Activated CD4-positive, alpha-beta T cell treated with anti-CD3 and anti-CD28 coated beads for 36 hours (primary cell): ENCODE results near the gene KRT14. TPM values are rescaled to one million over a fixed set of nuclear protein-coding genes. Genes with fewer than 3 reads are reported as not detected.
"Not testable (repeated sequence)": the region's sequence is repeated elsewhere in the genome, so short reads cannot be mapped to it uniquely, and the experiment has no call there.

ENCODE experiments used
- ATAC-seq: fragments of 200-7000 bp; cut with Tn5 transposase; one replicate; pipeline ENCODE4 v1.10.0; 2021; ENCODE audit warnings: mild to moderate bottlenecking, moderate library complexity
- CTCF ChIA-PET: fragments of 350-600 bp; sonication (Branson Sonifier 250); formaldehyde crosslinking; loops from one replicate; lab custom pipeline; 2021; ENCODE audit warnings: antibody characterized with exemption; lab: Charles Lee
- POLR2A ChIA-PET: fragments of 350-600 bp; sonication (Branson Sonifier 250); formaldehyde crosslinking; loops from one replicate; lab custom pipeline; 2021; ENCODE audit warnings: antibody characterized with exemption, inconsistent platforms; lab: Charles Lee
- DNase-seq: peaks from one replicate; pipeline ENCODE4 v3.0.0-alpha.2; 2020
- H3K27ac Mint-ChIP-seq: one replicate; pipeline ENCODE4 v1.8.0; 2021; ENCODE audit warnings: mixed read lengths
- H3K27me3 Mint-ChIP-seq: one replicate; pipeline ENCODE4 v1.8.0; 2021; ENCODE audit warnings: mixed read lengths
- H3K36me3 Mint-ChIP-seq: one replicate; pipeline ENCODE4 v1.8.0; 2021; ENCODE audit warnings: low read depth, mixed read lengths
- H3K4me1 Mint-ChIP-seq: one replicate; pipeline ENCODE4 v1.8.0; 2021; ENCODE audit warnings: mixed read lengths
- H3K4me3 Mint-ChIP-seq: one replicate; pipeline ENCODE4 v1.8.0; 2021; ENCODE audit warnings: mild to moderate bottlenecking, moderate library complexity, mixed read lengths
- H3K9me3 Mint-ChIP-seq: one replicate; pipeline ENCODE4 v1.8.0; 2021; ENCODE audit warnings: low read depth, mixed read lengths
- intact Hi-C, 2 experiments: fragments of 100-400 bp; cut with DNase I in 1 of 2; cut with micrococcal nuclease in 1 of 2; formaldehyde crosslinking; loops; one replicate each; pipeline versions ENCODE4 v1.14.2 to v1.15.1; 2022 to 2024; cut with DNase I, micrococcal nuclease
- total RNA-seq, 2 experiments: library from RNA; stranded (reverse); gene quantifications; one replicate each; pipeline ENCODE4 v1.2.3, GENCODE V29; 2021

The KRT14 gene
- total RNA-seq, 2 experiments from 2014 or later = not detected

GRCh38 chr17:41621435-41621817, 34.7 kb upstream of the KRT14 start:
- H3K36me3 Mint-ChIP-seq, DNase-seq, H3K4me1 Mint-ChIP-seq, intact Hi-C loops, H3K9me3 Mint-ChIP-seq, H3K27me3 Mint-ChIP-seq, H3K27ac Mint-ChIP-seq, ATAC-seq, POLR2A ChIA-PET, H3K4me3 Mint-ChIP-seq: not testable (repeated sequence)
- CTCF ChIA-PET = interaction anchor here (1.1 kb wide), 1 partner anchor 42 kb away, joined by 3 read pairs; no protein-coding TSS in a partner anchor

- ChIA-PET CTCF (interaction anchor here (0.5 to 1.1 kb wide), 2 partner anchors 42 to 175 kb away, joined by 3 read pairs; no protein-coding TSS in a partner anchor), POLR2A (no interaction called here)
- no peaks in the 10 kb centered on the region for H3K4me1 Mint-ChIP-seq
- no peak for ATAC-seq
- H3K27ac Mint-ChIP-seq = no peak overlapping the region
- no peaks in the 10 kb centered on the region for H3K9me3 Mint-ChIP-seq
- no peaks in the 10 kb centered on the region for H3K36me3 Mint-ChIP-seq
- intact Hi-C loops = no loop called here
- no peak for DNase-seq
- H3K27me3 Mint-ChIP-seq = no peaks in the 10 kb centered on the region
- H3K4me3 Mint-ChIP-seq = no peak overlapping the region
These were observed 34.1 kb upstream of the KRT14 start for GRCh38 chr17:41620583-41621434.

- H3K27me3 Mint-ChIP-seq, H3K4me3 Mint-ChIP-seq, DNase-seq, H3K27ac Mint-ChIP-seq, H3K36me3 Mint-ChIP-seq, H3K9me3 Mint-ChIP-seq, ATAC-seq, intact Hi-C loops, H3K4me1 Mint-ChIP-seq, POLR2A ChIA-PET: not testable (repeated sequence)
- CTCF ChIA-PET = interaction anchor here (0.5 kb wide), 1 partner anchor 175 kb away, joined by 3 read pairs; no protein-coding TSS in a partner anchor
These were observed 33.4 kb upstream of the KRT14 start for GRCh38 chr17:41619927-41620582.

- H3K4me1 Mint-ChIP-seq = no peaks in the 10 kb centered on the region
- H3K27me3 Mint-ChIP-seq = no peaks in the 10 kb centered on the region
- H3K27ac Mint-ChIP-seq = no peak overlapping the region
These were observed 32.6 kb upstream of the KRT14 start for GRCh38 chr17:41619036-41619926.

GRCh38 chr17:41618341-41619035, 31.8 kb upstream of the KRT14 start:
- no peaks in the 10 kb centered on the region for H3K4me1 Mint-ChIP-seq

More at GRCh38 chr17:41619036-41619926, 32.6 kb upstream of the KRT14 start:
- Mint-ChIP-seq H3K9me3 (no peaks in the 10 kb centered on the region), H3K4me3 (no peak overlapping the region), H3K36me3 (no peaks in the 10 kb centered on the region)
- ATAC-seq = no peak
- CTCF ChIA-PET = no interaction called here
- DNase-seq = no peak
- POLR2A ChIA-PET = no interaction called here
- intact Hi-C loops = no loop called here

GRCh38 chr17:41617698-41618097, 31.0 kb upstream of the KRT14 start:
- H3K27ac Mint-ChIP-seq = no peak overlapping the region
- POLR2A ChIA-PET = no interaction called here

More at GRCh38 chr17:41618341-41619035, 31.8 kb upstream of the KRT14 start:
- ATAC-seq (no peak), DNase-seq (no peak)
- Mint-ChIP-seq H3K4me3 (no peak overlapping the region), H3K9me3 (no peaks in the 10 kb centered on the region), H3K27me3 (no peaks in the 10 kb centered on the region), H3K36me3 (no peaks in the 10 kb centered on the region), H3K27ac (no peak overlapping the region)
- CTCF ChIA-PET = no interaction called here
- intact Hi-C loops = no loop called here
- POLR2A ChIA-PET = no interaction called here

GRCh38 chr17:41617136-41617535, 30.4 kb upstream of the KRT14 start:
- intact Hi-C loops = no loop called here
- Mint-ChIP-seq H3K9me3 (no peaks in the 10 kb centered on the region), H3K36me3 (no peaks in the 10 kb centered on the region), H3K27ac (no peak overlapping the region), H3K4me1 (no peaks in the 10 kb centered on the region), H3K4me3 (no peak overlapping the region), H3K27me3 (no peaks in the 10 kb centered on the region)
- ChIA-PET CTCF (no interaction called here), POLR2A (no interaction called here)
- ATAC-seq (no peak), DNase-seq (no peak)

More at GRCh38 chr17:41617698-41618097, 31.0 kb upstream of the KRT14 start:
- H3K27me3 Mint-ChIP-seq = no peaks in the 10 kb centered on the region
- H3K4me1 Mint-ChIP-seq = no peaks in the 10 kb centered on the region
- DNase-seq (no peak), ATAC-seq (no peak)
- no peak overlapping the region for H3K4me3 Mint-ChIP-seq
- H3K36me3 Mint-ChIP-seq = no peaks in the 10 kb centered on the region
- CTCF ChIA-PET = no interaction called here
- no peaks in the 10 kb centered on the region for H3K9me3 Mint-ChIP-seq
- intact Hi-C loops = no loop called here

GRCh38 chr17:41616486-41616885, 29.8 kb upstream of the KRT14 start:
- H3K27ac Mint-ChIP-seq, ATAC-seq, intact Hi-C loops, POLR2A ChIA-PET, H3K4me3 Mint-ChIP-seq, CTCF ChIA-PET, H3K9me3 Mint-ChIP-seq, H3K4me1 Mint-ChIP-seq, H3K27me3 Mint-ChIP-seq, H3K36me3 Mint-ChIP-seq, DNase-seq: not testable (repeated sequence)

- Mint-ChIP-seq H3K36me3 (no peaks in the 10 kb centered on the region), H3K4me3 (no peak overlapping the region), H3K4me1 (no peaks in the 10 kb centered on the region), H3K27me3 (no peaks in the 10 kb centered on the region), H3K27ac (no peak overlapping the region), H3K9me3 (no peaks in the 10 kb centered on the region)
- CTCF ChIA-PET = no interaction called here
- intact Hi-C loops = no loop called here
- DNase-seq = no peak
- no peak for ATAC-seq
- POLR2A ChIA-PET = no interaction called here
These were observed 28.8 kb upstream of the KRT14 start for GRCh38 chr17:41615454-41615853.

GRCh38 chr17:41614767-41615166, 28.1 kb upstream of the KRT14 start:
- POLR2A ChIA-PET, H3K27ac Mint-ChIP-seq: not testable (repeated sequence)

GRCh38 chr17:41614098-41614497, 27.4 kb upstream of the KRT14 start:
- H3K9me3 Mint-ChIP-seq = no peaks in the 10 kb centered on the region
- intact Hi-C loops = no loop called here
- CTCF ChIA-PET = interaction anchor here (0.5 kb wide), 1 partner anchor 879 kb away, joined by 3 read pairs; no protein-coding TSS in a partner anchor
- no peak overlapping the region for H3K4me3 Mint-ChIP-seq
- no peak for ATAC-seq
- no peaks in the 10 kb centered on the region for H3K4me1 Mint-ChIP-seq
- DNase-seq = no peak
- no peaks in the 10 kb centered on the region for H3K36me3 Mint-ChIP-seq
- H3K27ac Mint-ChIP-seq = no peak overlapping the region
- H3K27me3 Mint-ChIP-seq = peaks cover 2% of the 10 kb centered on the region
- POLR2A ChIA-PET = no interaction called here

More at GRCh38 chr17:41614767-41615166, 28.1 kb upstream of the KRT14 start:
- intact Hi-C loops, CTCF ChIA-PET, H3K4me3 Mint-ChIP-seq, H3K4me1 Mint-ChIP-seq, H3K9me3 Mint-ChIP-seq, ATAC-seq, H3K36me3 Mint-ChIP-seq, H3K27me3 Mint-ChIP-seq, DNase-seq: not testable (repeated sequence)
